K562 (cell line): ENCODE data around the gene MDC1. TPM values are rescaled to one million over a fixed set of nuclear protein-coding genes. Genes with fewer than 3 reads are reported as not detected.

Source experiments
- AFF1 ChIP-seq, 2 experiments: fragments of 450-650 bp; IDR thresholded peaks; 2 replicates each; pipeline ENCODE4 v1.6.1; 2018; ENCODE audit warnings: mild to moderate bottlenecking in 2 of 2, low read depth in 1 of 2; ENCODE audit not compliant: partially characterized antibody in 2 of 2
- CHD7 ChIP-seq: fragments of 200-600 bp; sonication (generic); IDR thresholded peaks from one replicate; pipeline ENCODE4 v1.6.1; 2012; ENCODE audit warnings: mild to moderate bottlenecking, low read depth, low read length, inconsistent platforms
- CREM ChIP-seq: IDR thresholded peaks from 2 replicates; pipeline ENCODE4 v1.6.1; 2014; ENCODE audit warnings: antibody characterized with exemption, low read depth
- HDAC2 ChIP-seq: fragments of 450-650 bp; IDR thresholded peaks from 2 replicates; pipeline ENCODE4 v1.6.1; 2016; ENCODE audit warnings: mild to moderate bottlenecking
- POLR2G ChIP-seq: fragments of 200-400 bp; formaldehyde crosslinking; IDR thresholded peaks from 2 replicates; pipeline ENCODE4 v1.6.1; 2017; ENCODE audit warnings: low read depth, mild to moderate bottlenecking, antibody characterized with exemption, low read length, moderate library complexity
- ZNF717 ChIP-seq: fragments of 250-450 bp; sonication (Bioruptor Pico); IDR thresholded peaks from 2 replicates; pipeline ENCODE4 v1.5.0; 2021
- polyA plus RNA-seq, 8 experiments: library from polyadenylated mRNA; depleted of rRNA in 4 of 8; stranded (reverse) in 5 of 8; unstranded in 3 of 8; fragments of >200 nt; fragmentation: Nextera tagmentation in 2 of 8; fragmentation: Illumina TruSeq in 1 of 8; extraction: Ambion mirVana in 2 of 8; extraction: Trizol in 1 of 8; gene quantifications; 2 replicates each; pipeline versions ENCODE4 v1.2.1 to v1.2.3, GENCODE V29; 2011 to 2014; ENCODE audit warnings: inconsistent platforms in 1 of 8, missing spikeins in 1 of 8
- total RNA-seq, 7 experiments: library from RNA; depleted of rRNA in 6 of 7; stranded (reverse); fragments of >200 nt in 6 of 7; fragmentation: Illumina TruSeq in 2 of 7; extraction: Trizol in 2 of 7; gene quantifications; 2 replicates each; pipeline versions ENCODE4 v1.2.1 to v1.2.3, GENCODE V29; 2011 to 2021; ENCODE audit warnings: low replicate concordance in 1 of 7

MDC1 gene
- total and polyA plus RNA-seq, 9 of the 15 experiments (the other 6 are each of a cell fraction or from before 2014, with no cell fraction given) = 8.2 to 114 (median 20.0) TPM

- TF ChIP-seq CHD7 (no peak), AFF1 (IDR thresholded peaks at IDR 0.05; ENCODE audit: low read depth in 1 of 2, partially characterized antibody in 2 of 2) (no peak), POLR2G (peak; percentile 57), CREM (no peak), ZNF717 (no peak), HDAC2 (no peak)
These were observed 14.1 kb downstream of the MDC1 start (continued) for GRCh38 chr6:30703011-30703410.
